SK-N-SH (cell line): ENCODE measurements around the gene PLPPR2.

Experiments
- CHD2 ChIP-seq: fragments of 150-350 bp; IDR thresholded peaks from 2 replicates; pipeline ENCODE4 v1.6.1; 2018; ENCODE audit warnings: low read length; ENCODE audit not compliant: partially characterized antibody
- CTCF ChIP-seq: fragments of 200-600 bp; sonication (generic); IDR thresholded peaks from 2 replicates; pipeline ENCODE4 v1.6.1; 2017; ENCODE audit warnings: antibody characterized with exemption, mild to moderate bottlenecking, moderate library complexity
- EP300 ChIP-seq, 2 experiments: IDR thresholded peaks; 2 replicates each; pipeline versions ENCODE4 v1.4.0 to v1.6.1; 2012; ENCODE audit warnings: borderline replicate concordance in 1 of 2, low read depth in 1 of 2, low read length in 1 of 2
- EZH2phosphoT487 ChIP-seq: fragments of 200-600 bp; sonication (generic); IDR thresholded peaks from 2 replicates; pipeline ENCODE4 v1.6.1; 2017; ENCODE audit warnings: low read depth, mixed run types, mild to moderate bottlenecking, antibody characterized with exemption, moderate library complexity, borderline replicate concordance
- FOXM1 ChIP-seq: IDR thresholded peaks from 2 replicates; pipeline ENCODE4 v1.4.0; 2012; ENCODE audit warnings: low read depth, mild to moderate bottlenecking
- GABPA ChIP-seq: IDR thresholded peaks from 2 replicates; pipeline ENCODE4 v1.4.0; 2012; ENCODE audit warnings: low read depth, mild to moderate bottlenecking
- JUND ChIP-seq: IDR thresholded peaks from 2 replicates; pipeline ENCODE4 v1.4.0; 2012
- MAX ChIP-seq: IDR thresholded peaks from 2 replicates; pipeline ENCODE4 v1.4.0; 2012; ENCODE audit warnings: low read depth
- NFIC ChIP-seq: IDR thresholded peaks from 2 replicates; pipeline ENCODE4 v1.4.0; 2012; ENCODE audit warnings: borderline replicate concordance
- PBX3 ChIP-seq: IDR thresholded peaks from 2 replicates; pipeline ENCODE4; 2012
- POLR2AphosphoS5 ChIP-seq: IDR thresholded peaks from 2 replicates; pipeline ENCODE4 v1.6.1; 2012; ENCODE audit warnings: low read depth, low read length
- RAD21 ChIP-seq: IDR thresholded peaks from 2 replicates; pipeline ENCODE4 v1.6.1; 2012; ENCODE audit warnings: mild to moderate bottlenecking, low read length
- TAF1 ChIP-seq: IDR thresholded peaks from 2 replicates; pipeline ENCODE4 v1.6.1; 2012; ENCODE audit warnings: low read depth, mild to moderate bottlenecking, low read length, moderate library complexity, borderline replicate concordance
- TEAD4 ChIP-seq: IDR thresholded peaks from 2 replicates; pipeline ENCODE4 v1.4.0; 2012; ENCODE audit warnings: mild to moderate bottlenecking, borderline replicate concordance; ENCODE audit not compliant: insufficient read depth

GRCh38 chr19:11332822-11333221 is 22.4 kb upstream of the PLPPR2 start:
- no peak for TF ChIP-seq POLR2AphosphoS5
- no peak for TF ChIP-seq RAD21
- no peak for TF ChIP-seq MAX
- no peak for TF ChIP-seq JUND
- TF ChIP-seq CTCF: no peak
- no peak for TF ChIP-seq EP300 (IDR thresholded peaks at IDR 0.05; ENCODE audit: borderline replicate concordance in 1 of 2, low read depth in 1 of 2, low read length in 1 of 2)
- no peak for TF ChIP-seq EZH2phosphoT487
- no peak for TF ChIP-seq TEAD4
- TF ChIP-seq GABPA: no peak
- no peak for TF ChIP-seq PBX3
- TF ChIP-seq TAF1: no peak
- TF ChIP-seq FOXM1: no peak
- TF ChIP-seq NFIC: no peak
- no peak for TF ChIP-seq CHD2
